Liver (tissue), 9 donors: ENCODE measurements around the gene CCDC86. TPM values are rescaled to one million over a fixed set of nuclear protein-coding genes. Genes with fewer than 3 reads are reported as not detected.

ENCODE experiments used
- DNase-seq: peaks from one replicate; pipeline ENCODE4 v3.0.0-alpha.2; 2017; ENCODE audit warnings: low spot score
- H3K27ac ChIP-seq, 2 donors: one replicate each; pipeline ENCODE4 v1.7.0; 2013; ENCODE audit warnings: inconsistent platforms in 2 of 2, low read length in 2 of 2, control low read depth in 1 of 2, low read depth in 1 of 2, mild to moderate bottlenecking in 1 of 2
- H3K27me3 ChIP-seq, 4 donors: one replicate each; pipeline versions ENCODE4 v1.6.1 to v1.7.0; 2013; ENCODE audit warnings: low read length in 3 of 4, inconsistent platforms in 1 of 4, mild to moderate bottlenecking in 1 of 4, moderate library complexity in 1 of 4; ENCODE audit not compliant: control insufficient read depth in 4 of 4, insufficient read depth in 4 of 4
- H3K36me3 ChIP-seq, 4 donors: one replicate each; pipeline versions ENCODE4 v1.6.1 to v1.7.0; 2013; ENCODE audit warnings: low read length in 3 of 4, mild to moderate bottlenecking in 3 of 4, low read depth in 1 of 4, moderate library complexity in 1 of 4; ENCODE audit not compliant: control insufficient read depth in 4 of 4, insufficient read depth in 3 of 4
- H3K4me1 ChIP-seq, 4 donors: one replicate each; pipeline versions ENCODE4 v1.6.1 to v1.7.0; 2013; ENCODE audit warnings: low read length in 3 of 4, mild to moderate bottlenecking in 3 of 4, moderate library complexity in 1 of 4; ENCODE audit not compliant: control insufficient read depth in 4 of 4, insufficient read depth in 4 of 4
- H3K4me3 ChIP-seq, 3 donors: one replicate each; pipeline versions ENCODE4 v1.6.1 to v1.7.0; 2013; ENCODE audit warnings: low read length in 3 of 3, control low read depth in 1 of 3, low read depth in 1 of 3, mild to moderate bottlenecking in 1 of 3
- H3K9ac ChIP-seq, 2 donors: one replicate each; pipeline ENCODE4 v1.7.0; 2013; ENCODE audit warnings: low read length in 2 of 2, mild to moderate bottlenecking in 2 of 2, moderate library complexity in 2 of 2, control low read depth in 1 of 2, low read depth in 1 of 2
- H3K9me3 ChIP-seq, 4 donors: one replicate each; pipeline versions ENCODE4 v1.6.1 to v1.7.0; 2013; ENCODE audit warnings: low read length in 3 of 4; ENCODE audit not compliant: control insufficient read depth in 4 of 4
- EGR1 ChIP-seq, 2 donors: IDR thresholded peaks; 2 replicates each; pipeline ENCODE4 v1.6.1; 2016 to 2018; ENCODE audit warnings: antibody characterized with exemption in 2 of 2, low read depth in 2 of 2
- FOXA1 ChIP-seq: IDR thresholded peaks from 2 replicates; pipeline ENCODE4 v1.6.1; 2016; ENCODE audit warnings: antibody characterized with exemption
- RXRA ChIP-seq, 2 donors: IDR thresholded peaks; 2 replicates each; pipeline ENCODE4 v1.6.1; 2017 to 2018; ENCODE audit warnings: antibody characterized with exemption in 2 of 2, mild to moderate bottlenecking in 1 of 2
- SP1 ChIP-seq: IDR thresholded peaks from 2 replicates; pipeline ENCODE4 v1.6.1; 2018; ENCODE audit warnings: antibody characterized with exemption, mild to moderate bottlenecking
- WGBS: extraction: QIAGEN DNeasy Blood & Tissue Kit; methylation state at CpG from one replicate; pipeline ENCODE4 v1.1.7; 2013; 5-methylcytosine and 5-hydroxymethylcytosine counted together
- polyA plus RNA-seq, 2 donors: library from polyadenylated mRNA; stranded (reverse) in 1 of 2; unstranded in 1 of 2; fragments of 200-250 nt in 1 of 2; fragments of >200 nt in 1 of 2; fragmentation: Nextera tagmentation in 1 of 2; extraction: Ambion mirVana in 1 of 2; gene quantifications; one replicate each; pipeline versions ENCODE4 v1.2.1 to v1.2.3, GENCODE V29; 2013 to 2015
- total RNA-seq, 2 donors: library from RNA; depleted of rRNA; stranded (reverse); fragments of >200 nt; gene quantifications; one replicate each; pipeline ENCODE4 v1.2.3, GENCODE V29; 2014
- TF ChIP-seq, protein P1 (sequence below): fragments of 150-350 bp; IDR thresholded peaks from 2 replicates; pipeline ENCODE4 v1.5.1; 2017; ENCODE audit warnings: improper control_type of control experiment, low read depth, low read length; ENCODE audit not compliant: missing input control
- TF ChIP-seq, protein P2 (sequence below): IDR thresholded peaks from 2 replicates; pipeline ENCODE4 v1.6.1; 2016; ENCODE audit warnings: antibody characterized with exemption
- TF ChIP-seq, protein P3 (sequence below): IDR thresholded peaks from 2 replicates; pipeline ENCODE4 v1.6.1; 2016; ENCODE audit warnings: antibody characterized with exemption, mild to moderate bottlenecking
- TF ChIP-seq, protein P4 (sequence below): IDR thresholded peaks from 2 replicates; pipeline ENCODE4 v1.6.1; 2016; ENCODE audit warnings: antibody characterized with exemption
- donor health status: healthy.
- donor health status: healthy.
- donor health status: healthy.
- donor health status: healthy.
- donor health status: healthy.

The CCDC86 gene
- total and polyA plus RNA-seq, 4 donors: 5.0 to 9.4 (median 5.7) TPM

DNA sequence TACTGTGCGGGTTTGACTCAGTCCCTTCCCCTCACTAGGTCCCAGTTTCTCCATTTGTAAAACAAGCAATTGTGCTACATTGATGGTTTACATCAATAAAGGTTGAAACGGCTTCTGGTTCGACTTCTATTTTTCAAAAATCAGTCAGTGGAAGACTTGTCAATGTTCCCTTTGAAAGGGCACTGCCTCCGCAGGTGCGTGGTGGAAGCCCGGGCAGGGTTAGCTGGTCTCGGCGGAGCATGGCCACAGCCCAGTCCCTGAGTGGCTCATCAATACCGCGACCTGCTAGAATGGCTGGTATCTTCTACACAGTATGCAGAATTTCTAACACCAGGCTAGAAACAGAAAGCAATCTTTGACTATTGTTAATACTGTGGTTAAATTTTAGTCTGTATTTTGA, 40.7 kb upstream of the CCDC86 start (continued):
- TF ChIP-seq, protein P1, sequence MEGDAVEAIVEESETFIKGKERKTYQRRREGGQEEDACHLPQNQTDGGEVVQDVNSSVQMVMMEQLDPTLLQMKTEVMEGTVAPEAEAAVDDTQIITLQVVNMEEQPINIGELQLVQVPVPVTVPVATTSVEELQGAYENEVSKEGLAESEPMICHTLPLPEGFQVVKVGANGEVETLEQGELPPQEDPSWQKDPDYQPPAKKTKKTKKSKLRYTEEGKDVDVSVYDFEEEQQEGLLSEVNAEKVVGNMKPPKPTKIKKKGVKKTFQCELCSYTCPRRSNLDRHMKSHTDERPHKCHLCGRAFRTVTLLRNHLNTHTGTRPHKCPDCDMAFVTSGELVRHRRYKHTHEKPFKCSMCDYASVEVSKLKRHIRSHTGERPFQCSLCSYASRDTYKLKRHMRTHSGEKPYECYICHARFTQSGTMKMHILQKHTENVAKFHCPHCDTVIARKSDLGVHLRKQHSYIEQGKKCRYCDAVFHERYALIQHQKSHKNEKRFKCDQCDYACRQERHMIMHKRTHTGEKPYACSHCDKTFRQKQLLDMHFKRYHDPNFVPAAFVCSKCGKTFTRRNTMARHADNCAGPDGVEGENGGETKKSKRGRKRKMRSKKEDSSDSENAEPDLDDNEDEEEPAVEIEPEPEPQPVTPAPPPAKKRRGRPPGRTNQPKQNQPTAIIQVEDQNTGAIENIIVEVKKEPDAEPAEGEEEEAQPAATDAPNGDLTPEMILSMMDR: no peak
- TF ChIP-seq, protein P2, sequence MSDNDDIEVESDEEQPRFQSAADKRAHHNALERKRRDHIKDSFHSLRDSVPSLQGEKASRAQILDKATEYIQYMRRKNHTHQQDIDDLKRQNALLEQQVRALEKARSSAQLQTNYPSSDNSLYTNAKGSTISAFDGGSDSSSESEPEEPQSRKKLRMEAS: no peak
- no peak for TF ChIP-seq FOXA1

- H3K27me3 ChIP-seq: no peaks in the 10 kb centered on the region
- no peaks in the 10 kb centered on the region for H3K4me1 ChIP-seq
- H3K27ac ChIP-seq: no peak overlapping the region
- H3K9me3 ChIP-seq: no peaks in the 10 kb centered on the region
- H3K9ac ChIP-seq: no peak overlapping the region
- H3K36me3 ChIP-seq: no peaks in the 10 kb centered on the region
- TF ChIP-seq, protein P1: no peak
- TF ChIP-seq SP1 (no peak), RXRA (IDR thresholded peaks at IDR 0.05) (no peak), FOXA1 (no peak), EGR1 (IDR thresholded peaks at IDR 0.05; ENCODE audit: low read depth in 2 of 2) (no peak)
- TF ChIP-seq, protein P3, sequence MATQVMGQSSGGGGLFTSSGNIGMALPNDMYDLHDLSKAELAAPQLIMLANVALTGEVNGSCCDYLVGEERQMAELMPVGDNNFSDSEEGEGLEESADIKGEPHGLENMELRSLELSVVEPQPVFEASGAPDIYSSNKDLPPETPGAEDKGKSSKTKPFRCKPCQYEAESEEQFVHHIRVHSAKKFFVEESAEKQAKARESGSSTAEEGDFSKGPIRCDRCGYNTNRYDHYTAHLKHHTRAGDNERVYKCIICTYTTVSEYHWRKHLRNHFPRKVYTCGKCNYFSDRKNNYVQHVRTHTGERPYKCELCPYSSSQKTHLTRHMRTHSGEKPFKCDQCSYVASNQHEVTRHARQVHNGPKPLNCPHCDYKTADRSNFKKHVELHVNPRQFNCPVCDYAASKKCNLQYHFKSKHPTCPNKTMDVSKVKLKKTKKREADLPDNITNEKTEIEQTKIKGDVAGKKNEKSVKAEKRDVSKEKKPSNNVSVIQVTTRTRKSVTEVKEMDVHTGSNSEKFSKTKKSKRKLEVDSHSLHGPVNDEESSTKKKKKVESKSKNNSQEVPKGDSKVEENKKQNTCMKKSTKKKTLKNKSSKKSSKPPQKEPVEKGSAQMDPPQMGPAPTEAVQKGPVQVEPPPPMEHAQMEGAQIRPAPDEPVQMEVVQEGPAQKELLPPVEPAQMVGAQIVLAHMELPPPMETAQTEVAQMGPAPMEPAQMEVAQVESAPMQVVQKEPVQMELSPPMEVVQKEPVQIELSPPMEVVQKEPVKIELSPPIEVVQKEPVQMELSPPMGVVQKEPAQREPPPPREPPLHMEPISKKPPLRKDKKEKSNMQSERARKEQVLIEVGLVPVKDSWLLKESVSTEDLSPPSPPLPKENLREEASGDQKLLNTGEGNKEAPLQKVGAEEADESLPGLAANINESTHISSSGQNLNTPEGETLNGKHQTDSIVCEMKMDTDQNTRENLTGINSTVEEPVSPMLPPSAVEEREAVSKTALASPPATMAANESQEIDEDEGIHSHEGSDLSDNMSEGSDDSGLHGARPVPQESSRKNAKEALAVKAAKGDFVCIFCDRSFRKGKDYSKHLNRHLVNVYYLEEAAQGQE: no peak
- TF ChIP-seq, protein P4, sequence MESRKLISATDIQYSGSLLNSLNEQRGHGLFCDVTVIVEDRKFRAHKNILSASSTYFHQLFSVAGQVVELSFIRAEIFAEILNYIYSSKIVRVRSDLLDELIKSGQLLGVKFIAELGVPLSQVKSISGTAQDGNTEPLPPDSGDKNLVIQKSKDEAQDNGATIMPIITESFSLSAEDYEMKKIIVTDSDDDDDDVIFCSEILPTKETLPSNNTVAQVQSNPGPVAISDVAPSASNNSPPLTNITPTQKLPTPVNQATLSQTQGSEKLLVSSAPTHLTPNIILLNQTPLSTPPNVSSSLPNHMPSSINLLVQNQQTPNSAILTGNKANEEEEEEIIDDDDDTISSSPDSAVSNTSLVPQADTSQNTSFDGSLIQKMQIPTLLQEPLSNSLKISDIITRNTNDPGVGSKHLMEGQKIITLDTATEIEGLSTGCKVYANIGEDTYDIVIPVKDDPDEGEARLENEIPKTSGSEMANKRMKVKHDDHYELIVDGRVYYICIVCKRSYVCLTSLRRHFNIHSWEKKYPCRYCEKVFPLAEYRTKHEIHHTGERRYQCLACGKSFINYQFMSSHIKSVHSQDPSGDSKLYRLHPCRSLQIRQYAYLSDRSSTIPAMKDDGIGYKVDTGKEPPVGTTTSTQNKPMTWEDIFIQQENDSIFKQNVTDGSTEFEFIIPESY: no peak
- no peak for DNase-seq
- 81% methylated on average over 7 of the region's 7 CpGs for WGBS
- H3K4me3 ChIP-seq: no peak overlapping the region
These were observed 38.5 kb upstream of the CCDC86 start for GRCh38 chr11:60803273-60803936.
